GM21619 (cell line): ENCODE measurements around the gene STAC3.
A peak's percentile ranks its signal among the peaks of the same experiment; 100 is the strongest.

Experiments used
- ATAC-seq: cut with Tn5 transposase; IDR thresholded peaks from one replicate; pipeline ENCODE4 v1.9.1; 2021; ENCODE audit not compliant: unreplicated experiment

STAC3 gene

DNA sequence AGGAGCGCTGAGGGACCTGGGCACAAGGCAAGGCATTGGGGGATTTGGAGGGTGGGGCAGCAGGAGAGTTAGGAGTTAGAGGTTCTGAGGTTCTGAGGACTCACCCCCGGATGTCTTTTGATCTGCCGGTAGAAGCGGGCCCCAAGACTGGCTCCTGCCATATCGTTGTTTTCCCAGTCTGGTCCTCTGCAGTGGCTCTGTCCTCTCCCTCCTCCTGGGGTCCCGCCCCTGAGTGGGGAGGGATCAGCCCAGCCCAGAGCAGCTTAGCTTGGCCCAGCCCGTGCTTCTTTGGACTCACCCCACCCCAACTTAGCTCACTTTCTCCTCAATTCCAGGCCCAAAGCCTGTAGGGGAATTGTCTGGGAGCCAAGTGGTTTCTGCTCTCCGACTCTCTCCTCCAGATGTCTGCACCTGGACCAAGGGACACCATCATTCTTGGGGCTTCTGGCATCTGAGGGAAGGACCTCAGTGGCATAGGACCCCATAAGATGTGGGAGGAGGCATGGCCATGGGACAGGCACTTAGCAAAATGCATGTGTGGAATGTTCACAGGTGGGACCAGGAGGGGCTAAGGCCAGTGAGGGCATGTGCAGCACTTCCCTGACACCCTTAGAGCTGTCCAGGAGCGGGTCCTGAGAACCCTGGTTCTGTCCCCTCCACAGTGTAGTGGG is 13.9 kb downstream of the STAC3 start:
- ATAC-seq, result no peak

DNA sequence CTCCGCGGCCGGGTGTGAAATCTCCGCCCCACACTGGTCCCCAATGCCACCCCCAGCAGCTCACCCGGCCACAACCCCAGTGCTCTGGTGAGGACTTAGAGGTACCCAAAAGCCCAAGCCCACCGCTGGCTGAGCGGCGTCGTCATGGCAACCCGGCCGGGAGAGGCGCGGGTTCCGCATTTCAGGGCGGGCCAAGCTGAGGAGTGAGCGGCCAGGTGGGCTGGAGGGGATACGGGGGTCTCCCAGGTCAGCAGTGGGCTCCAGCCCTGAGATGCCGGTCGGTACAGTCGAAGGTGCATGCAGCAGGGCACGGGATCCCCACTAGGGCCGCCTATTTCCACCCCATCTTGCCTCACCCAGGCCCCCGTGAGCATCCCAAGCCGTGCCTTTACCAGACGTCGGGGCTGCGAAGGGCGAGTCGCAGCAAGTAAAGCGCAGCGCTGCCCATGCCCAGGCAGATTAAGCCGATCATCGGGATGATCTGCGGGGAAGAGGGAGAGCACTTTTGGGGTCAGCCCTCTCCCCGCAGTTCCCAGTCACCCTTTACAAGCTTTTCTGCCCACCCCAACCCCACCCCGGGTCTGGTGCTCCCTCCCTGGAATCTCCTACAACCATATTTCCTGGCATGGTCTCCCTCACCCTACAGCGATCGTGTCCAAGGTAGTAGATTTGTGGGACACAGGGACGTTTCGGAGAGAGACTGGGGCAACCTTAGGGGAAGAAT is 14.6 kb downstream of the STAC3 start:
- no peak for ATAC-seq

DNA sequence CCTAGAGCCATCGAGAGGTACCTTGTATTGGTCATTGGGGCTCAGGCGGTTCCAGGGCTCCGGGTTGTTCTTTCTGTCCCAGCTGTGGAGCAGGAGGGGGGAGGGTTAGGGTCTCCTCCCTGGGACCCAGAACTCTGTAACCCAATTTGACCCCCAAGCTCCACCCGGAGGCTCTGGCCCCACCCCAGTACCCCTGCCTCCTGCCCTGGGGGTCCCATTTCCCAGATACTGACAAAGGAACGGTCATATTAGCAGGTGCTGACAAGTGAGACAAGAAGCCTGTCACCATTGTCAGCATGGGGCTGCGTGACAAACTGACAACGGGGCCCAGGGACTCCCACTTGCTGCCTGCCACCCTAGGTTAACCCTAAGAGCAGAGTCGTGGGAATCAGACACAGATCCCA is 15.3 kb downstream of the STAC3 start:
- no peak for ATAC-seq

DNA sequence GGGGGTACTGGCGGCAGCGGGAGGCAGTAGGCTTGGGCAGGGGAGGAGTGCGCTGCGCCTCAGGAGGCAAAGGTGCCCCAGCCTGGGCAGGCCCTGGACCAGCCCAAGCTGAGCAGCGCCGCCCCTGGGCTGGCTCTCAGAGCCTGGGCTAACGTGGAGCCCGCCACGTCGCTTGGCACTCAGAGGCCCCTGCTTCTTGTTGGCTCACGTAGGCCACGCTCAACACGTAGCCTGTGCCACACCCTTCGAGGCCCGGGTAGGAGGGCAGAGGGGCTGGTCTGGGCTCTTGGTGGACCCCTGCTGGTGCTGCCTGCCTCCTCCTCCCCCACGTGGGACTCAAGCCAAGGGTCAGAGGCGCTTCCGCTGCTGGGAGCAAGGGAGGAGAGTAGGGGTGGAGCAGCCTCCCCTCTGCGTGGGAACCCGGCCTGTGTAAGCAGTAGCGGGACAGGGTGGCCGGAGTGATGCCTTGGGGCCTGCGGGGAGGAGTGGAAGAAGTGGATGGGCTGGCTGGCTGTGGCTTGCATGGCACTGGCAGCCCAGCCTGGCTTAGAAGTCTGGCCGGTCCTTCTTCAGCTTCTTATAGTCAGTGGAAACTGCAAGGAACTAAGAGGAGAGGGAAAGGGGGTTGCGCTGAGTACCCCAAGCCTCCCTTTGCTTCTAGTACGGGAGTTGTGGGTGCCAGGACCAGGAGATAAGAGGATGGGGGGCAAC is 15.8 kb downstream of the STAC3 start:
- no peak for ATAC-seq

DNA sequence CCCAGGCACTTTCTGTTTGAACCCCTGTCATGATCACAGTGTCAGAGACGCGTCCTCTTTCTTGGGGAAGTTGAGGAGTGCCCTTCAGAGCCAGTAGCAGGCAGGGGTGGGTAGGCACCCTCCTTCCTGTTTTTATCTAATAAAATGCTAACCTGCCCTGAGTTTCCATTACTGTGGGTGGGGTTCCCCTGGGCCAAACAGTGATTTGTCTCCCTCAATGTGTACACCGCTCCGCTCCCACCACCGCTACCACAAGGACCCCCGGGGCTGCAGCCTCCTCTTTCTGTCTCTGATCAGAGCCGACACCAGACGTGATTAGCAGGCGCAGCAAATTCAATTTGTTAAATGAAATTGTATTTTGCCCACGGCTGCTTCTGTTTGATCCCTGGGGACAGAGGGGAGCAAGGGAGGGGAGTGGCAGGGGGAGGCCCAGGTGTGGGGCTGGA is 16.4 kb downstream of the STAC3 start:
- ATAC-seq, result no peak

DNA sequence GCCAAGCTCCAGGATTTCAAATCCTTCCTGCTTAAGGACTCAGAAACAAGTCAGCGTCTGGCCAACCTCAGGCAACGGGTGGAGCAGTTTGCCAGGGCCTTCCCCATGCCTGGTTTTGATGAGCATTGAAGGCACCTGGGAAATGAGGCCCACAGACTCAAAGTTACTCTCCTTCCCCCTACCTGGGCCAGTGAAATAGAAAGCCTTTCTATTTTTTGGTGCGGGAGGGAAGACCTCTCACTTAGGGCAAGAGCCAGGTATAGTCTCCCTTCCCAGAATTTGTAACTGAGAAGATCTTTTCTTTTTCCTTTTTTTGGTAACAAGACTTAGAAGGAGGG is 16.8 kb downstream of the STAC3 start:
- no peak for ATAC-seq

DNA sequence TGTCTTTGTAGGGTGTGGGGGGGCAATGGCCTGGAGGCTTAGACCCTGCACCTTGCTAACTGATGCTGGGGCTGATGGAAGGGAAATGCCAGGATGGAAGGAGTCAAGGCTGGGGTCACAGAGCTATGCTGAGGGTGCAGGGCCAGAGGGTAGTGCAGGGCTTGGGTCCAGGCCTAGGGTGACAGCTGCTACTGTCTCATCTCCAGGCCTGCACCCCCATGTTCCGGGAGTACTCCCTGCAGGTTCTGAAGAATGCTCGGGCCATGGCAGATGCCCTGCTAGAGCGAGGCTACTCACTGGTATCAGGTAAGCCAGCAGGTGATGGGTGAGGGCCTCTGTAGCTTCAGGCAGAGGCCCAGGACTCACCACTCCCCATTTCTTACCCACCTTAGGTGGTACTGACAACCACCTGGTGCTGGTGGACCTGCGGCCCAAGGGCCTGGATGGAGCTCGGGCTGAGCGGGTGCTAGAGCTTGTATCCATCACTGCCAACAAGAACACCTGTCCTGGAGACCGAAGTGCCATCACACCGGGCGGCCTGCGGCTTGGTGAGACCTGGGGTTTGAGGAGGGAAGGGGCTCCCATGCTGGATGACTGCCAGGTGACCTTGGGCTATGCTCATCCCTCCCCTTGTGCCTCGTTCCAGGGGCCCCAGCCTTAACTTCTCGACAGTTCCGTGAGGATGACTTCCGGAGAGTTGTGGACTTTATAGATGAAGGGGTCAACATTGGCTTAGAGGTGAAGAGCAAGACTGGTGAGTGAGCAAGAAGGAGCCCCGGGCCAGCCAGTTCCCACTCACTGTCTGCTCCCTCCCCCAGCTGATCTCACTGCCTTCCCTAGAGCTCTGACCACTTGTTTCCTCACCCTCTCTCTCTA is 17.4 kb downstream of the STAC3 start:
- ATAC-seq, result no peak

DNA sequence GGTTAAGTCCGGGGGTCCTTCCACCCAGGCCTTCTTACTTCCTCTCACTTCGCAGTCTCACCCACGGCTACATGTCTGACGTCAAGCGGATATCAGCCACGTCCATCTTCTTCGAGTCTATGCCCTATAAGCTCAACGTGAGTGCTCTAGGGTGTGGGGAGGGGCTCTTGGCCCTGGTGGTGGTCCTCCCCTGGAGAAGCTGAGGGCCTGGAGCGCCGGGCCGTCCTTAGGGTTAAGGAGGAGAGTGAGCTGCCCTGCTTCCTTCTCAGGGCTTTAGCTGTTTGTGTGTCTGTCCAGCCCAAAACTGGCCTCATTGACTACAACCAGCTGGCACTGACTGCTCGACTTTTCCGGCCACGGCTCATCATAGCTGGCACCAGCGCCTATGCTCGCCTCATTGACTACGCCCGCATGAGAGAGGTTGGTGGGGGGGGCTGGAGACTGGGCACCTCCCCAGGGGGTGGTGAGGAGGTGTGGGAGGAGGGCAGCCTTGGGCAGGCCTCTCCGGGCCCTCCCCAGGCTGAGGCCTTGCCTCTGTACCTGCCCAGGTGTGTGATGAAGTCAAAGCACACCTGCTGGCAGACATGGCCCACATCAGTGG is 18.7 kb downstream of the STAC3 start:
- no peak for ATAC-seq

DNA sequence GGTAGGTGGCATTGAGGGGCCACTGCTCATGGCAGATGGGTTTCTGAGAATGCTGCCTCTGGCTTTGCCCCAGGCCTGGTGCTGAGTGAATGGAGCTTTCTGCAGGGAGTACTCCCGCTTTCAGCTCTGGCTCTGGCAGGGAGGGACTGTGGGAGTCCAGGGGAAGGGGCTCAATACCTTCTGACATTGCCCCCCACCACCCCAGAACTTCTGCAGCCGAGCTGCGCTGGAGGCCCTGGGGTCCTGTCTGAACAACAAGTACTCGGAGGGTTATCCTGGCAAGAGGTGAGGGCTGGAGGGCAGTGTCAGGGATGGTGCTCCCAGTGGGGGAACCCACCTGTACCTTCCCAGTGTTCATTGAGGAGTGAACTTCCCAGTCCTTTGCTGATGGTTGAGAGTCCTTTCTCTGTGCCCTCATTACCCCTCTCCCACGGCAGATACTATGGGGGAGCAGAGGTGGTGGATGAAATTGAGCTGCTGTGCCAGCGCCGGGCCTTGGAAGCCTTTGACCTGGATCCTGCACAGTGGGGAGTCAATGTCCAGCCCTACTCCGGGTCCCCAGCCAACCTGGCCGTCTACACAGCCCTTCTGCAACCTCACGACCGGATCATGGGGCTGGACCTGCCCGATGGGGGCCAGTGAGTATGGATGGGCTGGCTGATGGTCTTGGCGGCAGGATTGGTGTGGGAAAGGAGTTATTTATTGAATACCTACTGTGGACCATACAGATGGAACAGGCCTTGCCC is 19.5 kb downstream of the STAC3 start:
- no peak for ATAC-seq

DNA sequence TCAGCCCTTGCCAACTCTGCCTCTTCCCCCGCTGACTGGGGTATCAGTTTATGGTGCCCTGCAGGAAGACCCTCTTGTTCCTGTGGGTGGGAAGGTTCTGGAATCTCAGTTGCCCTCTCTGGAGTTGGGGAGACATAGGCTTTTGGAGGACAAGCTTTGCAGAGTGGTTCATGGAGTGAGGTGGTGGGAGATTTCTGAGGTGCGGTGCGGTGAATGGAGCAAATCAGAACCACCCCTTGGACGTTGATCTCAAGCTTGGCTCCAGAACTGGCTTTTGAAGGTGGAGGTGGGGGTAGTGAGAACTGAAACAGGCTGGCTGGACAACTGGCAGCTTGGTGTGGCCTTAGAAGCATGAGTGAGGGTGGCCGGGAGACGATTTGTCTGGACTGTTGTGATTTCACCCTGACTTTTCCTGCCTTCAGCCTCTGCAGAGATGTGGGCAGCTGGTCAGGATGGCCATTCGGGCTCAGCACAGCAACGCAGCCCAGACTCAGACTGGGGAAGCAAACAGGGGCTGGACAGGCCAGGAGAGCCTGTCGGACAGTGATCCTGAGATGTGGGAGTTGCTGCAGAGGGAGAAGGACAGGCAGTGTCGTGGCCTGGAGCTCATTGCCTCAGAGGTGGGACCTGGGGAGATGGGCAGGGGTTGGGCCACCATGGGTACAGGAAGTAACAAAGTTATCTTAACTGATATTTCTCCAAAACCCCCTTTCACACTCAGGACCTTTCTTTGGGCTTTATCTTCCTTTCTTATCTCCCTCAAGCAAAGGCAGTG is 20.4 kb downstream of the STAC3 start:
- ATAC-seq, result no peak

DNA sequence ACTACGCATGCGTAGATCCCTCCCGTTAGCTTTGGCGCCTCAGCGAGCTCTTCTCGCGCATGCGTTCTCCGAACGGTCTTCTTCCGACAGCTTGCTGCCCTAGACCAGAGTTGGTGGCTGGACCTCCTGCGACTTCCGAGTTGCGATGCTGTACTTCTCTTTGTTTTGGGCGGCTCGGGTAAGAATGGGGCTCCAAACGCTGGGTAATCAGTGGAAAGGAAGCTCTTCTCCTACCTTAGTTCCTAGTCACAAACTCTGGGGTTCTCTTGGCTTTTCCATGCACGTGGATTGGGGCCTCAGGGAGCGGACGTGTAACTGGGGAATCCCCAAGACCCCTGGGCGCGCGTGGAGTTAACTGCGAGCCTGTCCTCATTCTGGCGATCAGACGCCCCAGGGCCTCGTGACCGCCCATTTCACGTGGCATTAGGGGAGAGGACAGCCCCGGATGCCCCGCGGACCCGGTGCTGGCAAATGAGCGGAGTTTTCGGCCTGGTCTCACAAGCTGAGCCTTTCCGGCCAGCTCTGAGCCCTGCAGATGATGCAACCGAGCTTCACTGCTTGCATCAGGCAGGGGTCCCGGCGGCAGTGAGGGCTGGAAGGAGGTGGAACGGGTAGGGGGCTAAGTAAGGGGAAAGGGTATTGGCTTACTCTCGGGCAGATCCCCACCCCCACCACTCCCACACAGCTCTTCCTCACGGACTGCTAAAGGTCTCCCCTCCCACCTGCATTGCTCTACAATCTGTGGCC is 21.2 kb downstream of the STAC3 start, which contains the start of gene SHMT2:
TSS of gene SHMT2 (plus strand) at position 78 of the 747 bp plus-strand sequence. CDS start at position 146, 68 bp downstream.
- ATAC-seq, result peak; percentile 48

DNA sequence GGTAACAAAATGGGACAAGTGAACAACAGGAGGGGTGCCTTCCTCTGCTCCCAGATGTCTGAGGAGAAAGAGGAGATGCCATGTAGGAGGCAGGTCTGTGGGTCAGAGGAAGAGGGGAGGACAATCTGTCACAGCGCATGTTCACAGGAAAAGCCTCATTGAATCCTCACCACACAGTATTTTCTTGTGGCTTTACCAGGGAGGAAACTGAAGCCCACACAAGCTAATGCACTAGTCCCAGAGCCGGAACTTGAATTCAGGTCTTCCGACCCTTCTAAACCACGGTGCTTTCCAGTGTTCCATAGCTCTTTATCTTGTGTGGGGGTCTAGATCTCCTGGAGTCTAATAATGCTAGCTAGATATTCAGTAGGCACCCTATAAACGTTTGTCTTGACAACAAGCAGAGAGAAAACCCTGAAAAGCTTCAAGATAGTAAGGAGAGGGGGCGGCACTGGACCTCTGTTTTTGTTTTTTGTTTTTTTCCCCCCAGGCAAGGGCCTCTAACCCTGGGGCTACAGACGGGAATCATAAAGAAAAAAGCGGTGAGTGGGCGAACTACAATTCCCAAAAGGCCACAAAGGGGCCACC is 21.8 kb downstream of the STAC3 start:
- ATAC-seq, result peak; percentile 17

DNA sequence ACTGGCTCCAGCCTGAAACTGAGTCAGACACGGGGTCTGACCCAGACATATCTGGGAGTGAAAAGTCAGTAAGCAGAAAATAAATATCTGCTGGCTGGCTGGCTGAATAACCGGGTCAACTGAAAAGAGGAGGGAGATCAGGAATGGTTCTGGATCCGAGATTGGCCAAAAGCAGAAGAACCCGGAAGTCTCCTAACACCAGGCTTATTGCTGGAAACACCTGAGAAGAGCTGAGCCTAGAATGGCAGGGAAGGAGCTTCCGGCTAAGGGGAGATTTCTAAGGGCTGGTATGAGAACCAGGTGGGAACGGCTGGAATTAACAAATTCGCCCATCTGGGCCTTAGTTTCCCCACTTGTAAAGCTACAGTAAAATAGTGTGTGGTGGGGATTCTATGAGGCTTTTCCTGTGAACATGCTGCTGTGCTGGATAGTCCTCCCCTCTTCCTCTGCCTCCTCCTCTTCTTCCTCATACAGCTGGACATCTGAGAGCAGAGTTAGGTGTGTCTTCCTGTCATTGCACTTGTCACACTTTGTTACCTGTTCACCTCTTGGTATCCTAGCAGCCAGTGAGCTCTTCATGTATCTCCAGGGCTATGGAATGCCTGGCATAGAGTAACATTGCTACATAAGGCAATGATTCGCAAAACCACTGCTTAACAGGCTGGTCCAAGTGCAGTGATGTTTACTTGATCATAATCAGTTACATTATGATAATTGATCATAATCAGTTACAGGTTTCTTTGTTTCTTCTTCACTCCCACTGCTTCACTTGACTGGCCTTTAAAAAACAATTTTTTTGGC is 23.5 kb downstream of the STAC3 start:
- ATAC-seq, result no peak

DNA sequence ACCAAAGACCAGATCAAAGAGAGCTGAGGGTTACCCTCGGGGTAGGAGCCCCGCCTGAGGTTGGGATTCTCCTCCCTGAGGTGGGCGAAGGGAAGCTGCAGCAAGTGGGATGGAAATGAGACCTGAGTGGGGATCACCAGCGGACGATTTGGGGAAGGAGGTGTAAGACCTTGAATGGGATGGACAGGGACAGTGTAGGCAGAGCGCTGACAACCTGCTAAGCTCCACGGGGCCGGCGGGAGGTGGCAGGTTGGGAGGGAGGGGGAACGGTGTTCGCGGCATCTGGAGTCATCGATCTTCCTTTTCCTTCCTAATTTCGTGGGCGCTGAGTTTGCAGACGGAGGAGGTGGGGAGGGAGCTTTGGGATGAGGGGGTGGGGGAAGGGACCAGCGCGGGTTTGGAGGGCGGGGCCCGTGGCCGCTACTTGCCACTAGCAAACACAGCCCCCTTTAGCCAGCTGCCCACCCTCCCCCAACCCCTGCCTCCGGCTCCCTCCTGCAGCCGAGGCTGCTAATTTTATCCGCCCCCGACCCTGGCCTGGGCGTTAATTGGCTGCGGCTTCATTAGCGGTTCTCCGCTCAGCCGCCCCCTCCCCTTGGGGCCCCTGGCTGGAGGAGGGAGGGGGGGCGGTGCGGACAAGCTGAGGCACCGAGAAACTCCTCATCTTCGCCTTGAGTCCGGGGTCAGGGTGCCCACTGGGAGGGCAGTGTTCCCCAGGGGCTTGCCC is 24.2 kb downstream of the STAC3 start:
- ATAC-seq, result no peak

DNA sequence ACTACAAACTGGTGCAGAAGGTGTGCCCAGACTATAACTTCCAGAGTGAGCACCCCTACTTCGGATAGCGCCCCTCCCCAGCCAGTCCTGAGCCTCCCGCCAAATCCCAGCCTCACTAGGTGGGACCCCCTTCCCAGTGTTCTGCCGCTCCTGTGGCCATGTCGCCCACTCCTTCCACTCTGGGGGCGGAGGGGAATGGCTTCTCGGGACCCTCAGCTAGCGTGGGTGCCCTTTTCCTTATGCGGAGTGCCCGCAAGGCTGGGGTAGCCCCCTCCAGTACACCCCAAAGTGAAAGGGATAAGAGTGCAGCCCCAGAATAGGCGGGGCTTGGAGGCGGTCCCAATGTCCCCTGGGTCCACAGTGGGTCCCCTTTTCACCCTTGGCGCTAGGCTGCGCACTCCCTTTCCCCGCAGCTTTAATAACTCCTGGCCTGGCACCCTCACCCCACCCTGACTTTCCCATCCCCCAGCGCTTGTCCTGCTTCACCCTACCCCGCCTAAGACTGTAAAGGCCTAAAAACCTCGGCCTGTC is 25.2 kb downstream of the STAC3 start:
- no peak for ATAC-seq

DNA sequence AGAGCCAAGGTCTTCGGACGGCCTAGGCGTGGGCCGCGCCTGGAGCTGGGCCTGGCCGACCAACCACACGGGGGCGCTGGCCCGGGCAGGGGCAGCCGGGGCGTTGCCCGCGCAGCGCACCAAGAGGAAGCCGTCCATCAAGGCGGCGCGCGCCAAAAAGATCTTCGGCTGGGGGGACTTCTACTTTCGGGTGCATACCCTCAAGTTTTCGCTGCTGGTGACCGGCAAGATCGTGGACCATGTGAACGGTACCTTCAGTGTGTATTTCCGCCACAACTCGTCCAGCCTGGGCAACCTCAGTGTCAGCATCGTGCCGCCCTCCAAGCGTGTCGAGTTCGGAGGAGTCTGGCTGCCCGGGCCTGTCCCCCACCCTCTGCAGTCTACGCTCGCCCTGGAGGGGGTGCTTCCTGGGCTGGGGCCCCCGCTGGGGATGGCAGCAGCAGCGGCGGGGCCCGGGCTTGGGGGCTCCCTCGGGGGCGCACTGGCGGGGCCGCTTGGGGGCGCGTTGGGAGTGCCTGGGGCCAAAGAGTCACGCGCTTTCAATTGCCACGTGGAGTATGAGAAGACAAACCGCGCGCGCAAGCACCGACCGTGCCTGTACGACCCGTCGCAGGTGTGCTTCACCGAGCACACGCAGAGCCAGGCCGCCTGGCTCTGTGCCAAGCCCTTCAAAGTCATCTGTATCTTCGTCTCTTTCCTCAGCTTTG is 25.9 kb downstream of the STAC3 start:
- no peak for ATAC-seq
